HG03103 (cell line): ENCODE measurements around the gene CPSF7.
"Not testable (repeated sequence)": the region's sequence is repeated elsewhere in the genome, so short reads cannot be mapped to it uniquely, and the experiment has no call there.

Source experiments
- ATAC-seq: cut with Tn5 transposase; IDR thresholded peaks from one replicate; pipeline ENCODE4 v1.9.1; 2021; ENCODE audit warnings: low read depth; ENCODE audit not compliant: unreplicated experiment

Gene CPSF7

GRCh38 chr11:61442616-61443015 is 12.8 kb upstream of the CPSF7 start:
- no peak for ATAC-seq

GRCh38 chr11:61439615-61440014 is 9.8 kb upstream of the CPSF7 start:
- ATAC-seq = no peak

- no peak for ATAC-seq
Measured at GRCh38 chr11:61437496-61437895, 7.7 kb upstream of the CPSF7 start.

GRCh38 chr11:61430839-61431238 is 1.1 kb upstream of the CPSF7 start:
- not testable (repeated sequence) for ATAC-seq

- peak; percentile 51 for ATAC-seq
Measured at GRCh38 chr11:61429346-61429690, 457 bp downstream of the CPSF7 start.

- ATAC-seq = no peak
Measured at GRCh38 chr11:61425367-61426131, 4.2 kb downstream of the CPSF7 start.

- ATAC-seq = no peak
Measured at GRCh38 chr11:61422226-61422625, 7.5 kb downstream of the CPSF7 start.

GRCh38 chr11:61418136-61418535 is 11.6 kb downstream of the CPSF7 start:
- ATAC-seq = no peak

GRCh38 chr11:61417670-61418069 is 12.1 kb downstream of the CPSF7 start:
- ATAC-seq = no peak

- ATAC-seq = no peak
Measured at GRCh38 chr11:61416941-61417340, 12.8 kb downstream of the CPSF7 start.

GRCh38 chr11:61415381-61415780 is 14.4 kb downstream of the CPSF7 start:
- no peak for ATAC-seq

- no peak for ATAC-seq
Measured at GRCh38 chr11:61414547-61414946, 15.2 kb downstream of the CPSF7 start.

GRCh38 chr11:61413496-61413895 is 16.3 kb downstream of the CPSF7 start:
- ATAC-seq = no peak

GRCh38 chr11:61411589-61411988 is 18.2 kb downstream of the CPSF7 start:
- ATAC-seq = no peak

GRCh38 chr11:61406991-61407728 is 22.6 kb downstream of the CPSF7 start:
- ATAC-seq = no peak

GRCh38 chr11:61406067-61406466 is 23.7 kb downstream of the CPSF7 start:
- ATAC-seq = no peak

- no peak for ATAC-seq
Measured at GRCh38 chr11:61404641-61405040, 25.1 kb downstream of the CPSF7 start.

- ATAC-seq = no peak
Measured at GRCh38 chr11:61404103-61404502, 25.7 kb downstream of the CPSF7 start.

GRCh38 chr11:61403658-61404057 is 26.1 kb downstream of the CPSF7 start:
- no peak for ATAC-seq

GRCh38 chr11:61401573-61401972 is 28.2 kb downstream of the CPSF7 start:
- no peak for ATAC-seq

- no peak for ATAC-seq
Measured at GRCh38 chr11:61401173-61401572, 28.6 kb downstream of the CPSF7 start.

- no peak for ATAC-seq
Measured at GRCh38 chr11:61392981-61393595, 36.7 kb downstream of the CPSF7 start.
